Measurements from ENCODE around the gene CYB5R3.

DNA sequence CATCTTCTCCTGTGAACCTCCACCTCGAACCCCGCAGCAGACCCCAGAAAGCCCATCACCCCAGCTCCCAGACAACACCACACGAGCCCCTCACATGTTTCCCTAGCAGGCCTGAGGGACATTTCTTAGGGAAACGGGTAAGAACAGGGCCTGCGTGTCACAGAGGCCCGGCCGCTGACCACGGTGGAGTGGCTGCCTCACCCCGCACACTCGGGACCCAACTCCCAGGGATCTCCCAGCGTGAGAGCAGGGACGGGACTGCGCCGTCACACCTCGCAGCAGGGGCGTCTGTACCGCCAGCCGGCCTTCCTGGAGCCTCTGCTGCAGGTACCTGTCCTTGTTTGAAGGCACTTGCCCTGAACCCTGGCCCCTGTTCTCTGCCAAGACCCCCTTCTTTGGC lies 19.0 kb downstream of the CYB5R3 start:
- TF ChIP-seq, protein P1, sequence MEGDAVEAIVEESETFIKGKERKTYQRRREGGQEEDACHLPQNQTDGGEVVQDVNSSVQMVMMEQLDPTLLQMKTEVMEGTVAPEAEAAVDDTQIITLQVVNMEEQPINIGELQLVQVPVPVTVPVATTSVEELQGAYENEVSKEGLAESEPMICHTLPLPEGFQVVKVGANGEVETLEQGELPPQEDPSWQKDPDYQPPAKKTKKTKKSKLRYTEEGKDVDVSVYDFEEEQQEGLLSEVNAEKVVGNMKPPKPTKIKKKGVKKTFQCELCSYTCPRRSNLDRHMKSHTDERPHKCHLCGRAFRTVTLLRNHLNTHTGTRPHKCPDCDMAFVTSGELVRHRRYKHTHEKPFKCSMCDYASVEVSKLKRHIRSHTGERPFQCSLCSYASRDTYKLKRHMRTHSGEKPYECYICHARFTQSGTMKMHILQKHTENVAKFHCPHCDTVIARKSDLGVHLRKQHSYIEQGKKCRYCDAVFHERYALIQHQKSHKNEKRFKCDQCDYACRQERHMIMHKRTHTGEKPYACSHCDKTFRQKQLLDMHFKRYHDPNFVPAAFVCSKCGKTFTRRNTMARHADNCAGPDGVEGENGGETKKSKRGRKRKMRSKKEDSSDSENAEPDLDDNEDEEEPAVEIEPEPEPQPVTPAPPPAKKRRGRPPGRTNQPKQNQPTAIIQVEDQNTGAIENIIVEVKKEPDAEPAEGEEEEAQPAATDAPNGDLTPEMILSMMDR (IDR thresholded peaks at IDR 0.05; ENCODE audit: insufficient read depth, low read length), result no peak
- TF ChIP-seq SPI1 (IDR thresholded peaks at IDR 0.05; ENCODE audit: borderline replicate concordance, low read depth) (no peak), POLR2AphosphoS5 (IDR thresholded peaks at IDR 0.05; ENCODE audit: low read depth) (no peak)
- TF ChIP-seq, protein P2, sequence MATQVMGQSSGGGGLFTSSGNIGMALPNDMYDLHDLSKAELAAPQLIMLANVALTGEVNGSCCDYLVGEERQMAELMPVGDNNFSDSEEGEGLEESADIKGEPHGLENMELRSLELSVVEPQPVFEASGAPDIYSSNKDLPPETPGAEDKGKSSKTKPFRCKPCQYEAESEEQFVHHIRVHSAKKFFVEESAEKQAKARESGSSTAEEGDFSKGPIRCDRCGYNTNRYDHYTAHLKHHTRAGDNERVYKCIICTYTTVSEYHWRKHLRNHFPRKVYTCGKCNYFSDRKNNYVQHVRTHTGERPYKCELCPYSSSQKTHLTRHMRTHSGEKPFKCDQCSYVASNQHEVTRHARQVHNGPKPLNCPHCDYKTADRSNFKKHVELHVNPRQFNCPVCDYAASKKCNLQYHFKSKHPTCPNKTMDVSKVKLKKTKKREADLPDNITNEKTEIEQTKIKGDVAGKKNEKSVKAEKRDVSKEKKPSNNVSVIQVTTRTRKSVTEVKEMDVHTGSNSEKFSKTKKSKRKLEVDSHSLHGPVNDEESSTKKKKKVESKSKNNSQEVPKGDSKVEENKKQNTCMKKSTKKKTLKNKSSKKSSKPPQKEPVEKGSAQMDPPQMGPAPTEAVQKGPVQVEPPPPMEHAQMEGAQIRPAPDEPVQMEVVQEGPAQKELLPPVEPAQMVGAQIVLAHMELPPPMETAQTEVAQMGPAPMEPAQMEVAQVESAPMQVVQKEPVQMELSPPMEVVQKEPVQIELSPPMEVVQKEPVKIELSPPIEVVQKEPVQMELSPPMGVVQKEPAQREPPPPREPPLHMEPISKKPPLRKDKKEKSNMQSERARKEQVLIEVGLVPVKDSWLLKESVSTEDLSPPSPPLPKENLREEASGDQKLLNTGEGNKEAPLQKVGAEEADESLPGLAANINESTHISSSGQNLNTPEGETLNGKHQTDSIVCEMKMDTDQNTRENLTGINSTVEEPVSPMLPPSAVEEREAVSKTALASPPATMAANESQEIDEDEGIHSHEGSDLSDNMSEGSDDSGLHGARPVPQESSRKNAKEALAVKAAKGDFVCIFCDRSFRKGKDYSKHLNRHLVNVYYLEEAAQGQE (IDR thresholded peaks at IDR 0.05; ENCODE audit: insufficient replicate concordance, low read depth), result no peak
